Testis (tissue), 2 donors: ENCODE data around the gene FZD1.

Experiments
- POLR2A ChIP-seq: fragments of 450-650 bp; IDR thresholded peaks from one replicate; pipeline ENCODE4 v1.6.1; 2017; ENCODE audit warnings: antibody characterized with exemption, mild to moderate bottlenecking, moderate library complexity
- TF ChIP-seq, protein P1 (sequence below), 3 experiments: fragments of 450-650 bp in 2 of 3; fragments of 200-600 bp in 1 of 3; sonication (generic) in 1 of 3; IDR thresholded peaks; one replicate each; pipeline ENCODE4 v1.5.1; 2016 to 2019; ENCODE audit warnings: antibody characterized with exemption in 3 of 3, mild to moderate bottlenecking in 2 of 3, moderate library complexity in 1 of 3

DNA sequence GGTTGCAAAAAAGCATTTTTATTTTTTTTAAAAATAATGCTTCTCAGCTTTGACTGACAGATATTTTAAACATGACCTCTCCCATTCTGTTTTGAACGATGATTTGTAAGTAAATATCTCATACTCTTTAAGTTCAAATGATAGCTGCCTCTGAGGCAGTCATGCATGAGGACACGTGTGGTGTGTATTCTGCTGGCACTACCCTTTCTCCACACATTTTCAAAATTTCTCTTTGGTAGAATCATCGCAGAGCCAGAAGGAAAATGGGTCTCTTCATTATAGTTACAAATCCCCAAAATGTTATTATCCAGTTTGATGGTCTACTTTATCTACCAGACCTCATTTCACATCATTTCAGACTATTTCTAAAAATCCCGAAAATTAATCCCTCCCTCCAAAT, 55.1 kb downstream of the FZD1 start:
- TF ChIP-seq POLR2A: no peak
- TF ChIP-seq, protein P1, sequence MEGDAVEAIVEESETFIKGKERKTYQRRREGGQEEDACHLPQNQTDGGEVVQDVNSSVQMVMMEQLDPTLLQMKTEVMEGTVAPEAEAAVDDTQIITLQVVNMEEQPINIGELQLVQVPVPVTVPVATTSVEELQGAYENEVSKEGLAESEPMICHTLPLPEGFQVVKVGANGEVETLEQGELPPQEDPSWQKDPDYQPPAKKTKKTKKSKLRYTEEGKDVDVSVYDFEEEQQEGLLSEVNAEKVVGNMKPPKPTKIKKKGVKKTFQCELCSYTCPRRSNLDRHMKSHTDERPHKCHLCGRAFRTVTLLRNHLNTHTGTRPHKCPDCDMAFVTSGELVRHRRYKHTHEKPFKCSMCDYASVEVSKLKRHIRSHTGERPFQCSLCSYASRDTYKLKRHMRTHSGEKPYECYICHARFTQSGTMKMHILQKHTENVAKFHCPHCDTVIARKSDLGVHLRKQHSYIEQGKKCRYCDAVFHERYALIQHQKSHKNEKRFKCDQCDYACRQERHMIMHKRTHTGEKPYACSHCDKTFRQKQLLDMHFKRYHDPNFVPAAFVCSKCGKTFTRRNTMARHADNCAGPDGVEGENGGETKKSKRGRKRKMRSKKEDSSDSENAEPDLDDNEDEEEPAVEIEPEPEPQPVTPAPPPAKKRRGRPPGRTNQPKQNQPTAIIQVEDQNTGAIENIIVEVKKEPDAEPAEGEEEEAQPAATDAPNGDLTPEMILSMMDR (IDR thresholded peaks at IDR 0.05): no peak
